ENCODE measurements around the gene ZNF467.

ZNF467 gene

GRCh38 chr7:149815661-149816266 is 42.4 kb upstream of the ZNF467 start:
- Histone ChIP-seq H3K27ac (ENCODE audit: insufficient read depth in 1 of 2, low read depth in 1 of 2, low read length in 2 of 2, poor library complexity in 1 of 2, severe bottlenecking in 2 of 2) (no peak overlapping the region), H3K27me3 (replicated peaks in 2 of 5; ENCODE audit: control insufficient read depth in 4 of 5, insufficient read depth in 5 of 5, low read length in 4 of 5) (no peaks in the 10 kb centered on the region), H3K9me3 (ENCODE audit: control extremely low read depth in 1 of 5, control insufficient read depth in 4 of 5, insufficient read depth in 2 of 5, low read depth in 1 of 5, low read length in 4 of 5) (no peaks in the 10 kb centered on the region), H3K36me3 (ENCODE audit: control insufficient read depth in 4 of 4, insufficient read depth in 4 of 4, low read length in 3 of 4) (no peaks in the 10 kb centered on the region), H3K4me3 (ENCODE audit: control insufficient read depth in 1 of 7, extremely low read depth in 1 of 7, insufficient read depth in 4 of 7, low read depth in 2 of 7, low read length in 6 of 7) (no peak overlapping the region), H3K4me1 (ENCODE audit: control extremely low read depth in 1 of 4, control insufficient read depth in 4 of 4, insufficient read depth in 4 of 4, low read length in 3 of 4) (no peaks in the 10 kb centered on the region)
- DNase-seq = no peak
- CTCF ChIA-PET = no interaction called here
- POLR2A ChIA-PET = no interaction called here
- 93% methylated on average over 10 of the region's 16 CpGs for WGBS (ENCODE audit: insufficient coverage)

GRCh38 chr7:149815121-149815520 is 41.7 kb upstream of the ZNF467 start:
- Histone ChIP-seq H3K9me3 (ENCODE audit: control extremely low read depth in 1 of 5, control insufficient read depth in 4 of 5, insufficient read depth in 2 of 5, low read depth in 1 of 5, low read length in 4 of 5) (no peaks in the 10 kb centered on the region), H3K27me3 (replicated peaks in 2 of 5; ENCODE audit: control insufficient read depth in 4 of 5, insufficient read depth in 5 of 5, low read length in 4 of 5) (no peaks in the 10 kb centered on the region), H3K27ac (ENCODE audit: insufficient read depth in 1 of 2, low read depth in 1 of 2, low read length in 2 of 2, poor library complexity in 1 of 2, severe bottlenecking in 2 of 2) (no peak overlapping the region), H3K36me3 (ENCODE audit: control insufficient read depth in 4 of 4, insufficient read depth in 4 of 4, low read length in 3 of 4) (no peaks in the 10 kb centered on the region), H3K4me3 (ENCODE audit: control insufficient read depth in 1 of 7, extremely low read depth in 1 of 7, insufficient read depth in 4 of 7, low read depth in 2 of 7, low read length in 6 of 7) (no peak overlapping the region), H3K4me1 (ENCODE audit: control extremely low read depth in 1 of 4, control insufficient read depth in 4 of 4, insufficient read depth in 4 of 4, low read length in 3 of 4) (no peaks in the 10 kb centered on the region)
- CTCF ChIA-PET = no interaction called here
- no peak for DNase-seq
- POLR2A ChIA-PET = no interaction called here
- 97% methylated on average over 11 of the region's 12 CpGs for WGBS (ENCODE audit: insufficient coverage)

GRCh38 chr7:149814494-149814893 is 41.1 kb upstream of the ZNF467 start:
- no peaks in the 10 kb centered on the region for H3K27me3 ChIP-seq (replicated peaks in 2 of 5; ENCODE audit: control insufficient read depth in 4 of 5, insufficient read depth in 5 of 5, low read length in 4 of 5)
- no peaks in the 10 kb centered on the region for H3K36me3 ChIP-seq (ENCODE audit: control insufficient read depth in 4 of 4, insufficient read depth in 4 of 4, low read length in 3 of 4)
- H3K9me3 ChIP-seq (ENCODE audit: control extremely low read depth in 1 of 5, control insufficient read depth in 4 of 5, insufficient read depth in 2 of 5, low read depth in 1 of 5, low read length in 4 of 5) = no peaks in the 10 kb centered on the region
- POLR2A ChIA-PET = no interaction called here
- no peak overlapping the region for H3K4me3 ChIP-seq (ENCODE audit: control insufficient read depth in 1 of 7, extremely low read depth in 1 of 7, insufficient read depth in 4 of 7, low read depth in 2 of 7, low read length in 6 of 7)
- no peak for DNase-seq
- no peak overlapping the region for H3K27ac ChIP-seq (ENCODE audit: insufficient read depth in 1 of 2, low read depth in 1 of 2, low read length in 2 of 2, poor library complexity in 1 of 2, severe bottlenecking in 2 of 2)
- H3K4me1 ChIP-seq (ENCODE audit: control extremely low read depth in 1 of 4, control insufficient read depth in 4 of 4, insufficient read depth in 4 of 4, low read length in 3 of 4) = no peaks in the 10 kb centered on the region
- 90% methylated on average over 13 of the region's 15 CpGs for WGBS (ENCODE audit: insufficient coverage)
- CTCF ChIA-PET = interaction anchor here (0.8 to 0.9 kb wide), 2 partner anchors 11 to 16 kb away, joined by 3 read pairs; no protein-coding TSS in a partner anchor

GRCh38 chr7:149813254-149814035 is 40.1 kb upstream of the ZNF467 start:
- 95% methylated on average over 25 of the region's 28 CpGs for WGBS (ENCODE audit: insufficient coverage)
- DNase-seq = no peak
- Histone ChIP-seq H3K4me3 (ENCODE audit: control insufficient read depth in 1 of 7, extremely low read depth in 1 of 7, insufficient read depth in 4 of 7, low read depth in 2 of 7, low read length in 6 of 7) (no peak overlapping the region), H3K36me3 (ENCODE audit: control insufficient read depth in 4 of 4, insufficient read depth in 4 of 4, low read length in 3 of 4) (no peaks in the 10 kb centered on the region), H3K27ac (ENCODE audit: insufficient read depth in 1 of 2, low read depth in 1 of 2, low read length in 2 of 2, poor library complexity in 1 of 2, severe bottlenecking in 2 of 2) (no peak overlapping the region), H3K27me3 (replicated peaks in 2 of 5; ENCODE audit: control insufficient read depth in 4 of 5, insufficient read depth in 5 of 5, low read length in 4 of 5) (no peaks in the 10 kb centered on the region), H3K9me3 (ENCODE audit: control extremely low read depth in 1 of 5, control insufficient read depth in 4 of 5, insufficient read depth in 2 of 5, low read depth in 1 of 5, low read length in 4 of 5) (no peaks in the 10 kb centered on the region), H3K4me1 (ENCODE audit: control extremely low read depth in 1 of 4, control insufficient read depth in 4 of 4, insufficient read depth in 4 of 4, low read length in 3 of 4) (no peaks in the 10 kb centered on the region)
- POLR2A ChIA-PET = interaction anchor here (0.6 kb wide), 1 partner anchor 12 kb away, joined by 3 read pairs; no protein-coding TSS in a partner anchor
- CTCF ChIA-PET = interaction anchor here (0.8 to 1.3 kb wide), 6 partner anchors 9 to 70 kb away, joined by 3 to 4 read pairs (median 3); partner anchors contain the start of gene ZNF862

- ChIA-PET POLR2A (no interaction called here), CTCF (interaction anchor here (0.8 to 1.6 kb wide), 3 partner anchors 9 to 144 kb away, joined by 3 to 5 read pairs (median 3); no protein-coding TSS in a partner anchor)
- DNase-seq = no peak
- Histone ChIP-seq H3K4me3 (ENCODE audit: control insufficient read depth in 1 of 7, extremely low read depth in 1 of 7, insufficient read depth in 4 of 7, low read depth in 2 of 7, low read length in 6 of 7) (no peak overlapping the region), H3K27ac (ENCODE audit: insufficient read depth in 1 of 2, low read depth in 1 of 2, low read length in 2 of 2, poor library complexity in 1 of 2, severe bottlenecking in 2 of 2) (no peak overlapping the region), H3K27me3 (replicated peaks in 2 of 5; ENCODE audit: control insufficient read depth in 4 of 5, insufficient read depth in 5 of 5, low read length in 4 of 5) (no peaks in the 10 kb centered on the region), H3K4me1 (ENCODE audit: control extremely low read depth in 1 of 4, control insufficient read depth in 4 of 4, insufficient read depth in 4 of 4, low read length in 3 of 4) (no peaks in the 10 kb centered on the region), H3K36me3 (ENCODE audit: control insufficient read depth in 4 of 4, insufficient read depth in 4 of 4, low read length in 3 of 4) (no peaks in the 10 kb centered on the region), H3K9me3 (ENCODE audit: control extremely low read depth in 1 of 5, control insufficient read depth in 4 of 5, insufficient read depth in 2 of 5, low read depth in 1 of 5, low read length in 4 of 5) (no peaks in the 10 kb centered on the region)
- WGBS (ENCODE audit: insufficient coverage) = 94% methylated on average over 12 of the region's 16 CpGs
These were observed 38.6 kb upstream of the ZNF467 start for GRCh38 chr7:149811831-149812490.

GRCh38 chr7:149811221-149811620 is 37.8 kb upstream of the ZNF467 start:
- ChIA-PET POLR2A (no interaction called here), CTCF (interaction anchor here (0.8 to 1.6 kb wide), 2 partner anchors 12 to 145 kb away, joined by 3 to 5 read pairs; no protein-coding TSS in a partner anchor)
- WGBS (ENCODE audit: insufficient coverage) = 66% methylated on average over 3 of the region's 3 CpGs
- Histone ChIP-seq H3K27ac (ENCODE audit: insufficient read depth in 1 of 2, low read depth in 1 of 2, low read length in 2 of 2, poor library complexity in 1 of 2, severe bottlenecking in 2 of 2) (no peak overlapping the region), H3K4me1 (ENCODE audit: control extremely low read depth in 1 of 4, control insufficient read depth in 4 of 4, insufficient read depth in 4 of 4, low read length in 3 of 4) (no peaks in the 10 kb centered on the region), H3K36me3 (ENCODE audit: control insufficient read depth in 4 of 4, insufficient read depth in 4 of 4, low read length in 3 of 4) (no peaks in the 10 kb centered on the region), H3K27me3 (replicated peaks in 2 of 5; ENCODE audit: control insufficient read depth in 4 of 5, insufficient read depth in 5 of 5, low read length in 4 of 5) (no peaks in the 10 kb centered on the region), H3K9me3 (ENCODE audit: control extremely low read depth in 1 of 5, control insufficient read depth in 4 of 5, insufficient read depth in 2 of 5, low read depth in 1 of 5, low read length in 4 of 5) (no peaks in the 10 kb centered on the region), H3K4me3 (ENCODE audit: control insufficient read depth in 1 of 7, extremely low read depth in 1 of 7, insufficient read depth in 4 of 7, low read depth in 2 of 7, low read length in 6 of 7) (no peak overlapping the region)
- no peak for DNase-seq

Data from common myeloid progenitor, CD34-positive (primary cell).